K562 (cell line): ENCODE measurements around the gene AGPAT4. TPM values are rescaled to one million over a fixed set of nuclear protein-coding genes. Genes with fewer than 3 reads are reported as not detected.
A peak's percentile ranks its signal among the peaks of the same experiment; 100 is the strongest.

Experiments
- BCOR ChIP-seq: fragments of 450-650 bp; IDR thresholded peaks from 2 replicates; pipeline ENCODE4 v1.6.1; 2016
- CEBPB ChIP-seq: fragments of 450-650 bp; IDR thresholded peaks from 2 replicates; pipeline ENCODE4 v1.6.1; 2016; ENCODE audit warnings: missing genetic modification characterization, missing compliant biosample characterization
- CEBPG ChIP-seq, 3 experiments: fragments of 200-800 bp in 1 of 3; sonication (Bioruptor generic) in 1 of 3; sonication (generic) in 1 of 3; formaldehyde crosslinking in 1 of 3; IDR thresholded peaks in 2 of 3; conservative IDR thresholded peaks in 1 of 3; 2 replicates each; pipeline versions ENCODE4 v1.6.1 to v1.8.0; 2016 to 2022; ENCODE audit warnings: missing compliant biosample characterization in 2 of 3, missing genetic modification characterization in 2 of 3, mild to moderate bottlenecking in 1 of 3, missing genetic modification reagents in 1 of 3
- CHD7 ChIP-seq: fragments of 200-600 bp; sonication (generic); IDR thresholded peaks from one replicate; pipeline ENCODE4 v1.6.1; 2012; ENCODE audit warnings: mild to moderate bottlenecking, low read depth, low read length, inconsistent platforms
- ELF2 ChIP-seq: fragments of 250-450 bp; sonication (Bioruptor Pico); IDR thresholded peaks from 2 replicates; pipeline ENCODE4 v1.5.0; 2021; ENCODE audit warnings: mild to moderate bottlenecking
- EZH2 ChIP-seq: IDR thresholded peaks from 2 replicates; pipeline ENCODE4 v1.6.1; 2012; ENCODE audit warnings: low read depth, mild to moderate bottlenecking, inconsistent platforms, low read length, borderline replicate concordance
- FOXJ3 ChIP-seq: sonication (generic); formaldehyde crosslinking; IDR thresholded peaks from 2 replicates; pipeline ENCODE4 v1.4.0; 2020; ENCODE audit warnings: mild to moderate bottlenecking, missing genetic modification reagents
- NR1H2 ChIP-seq: sonication (generic); formaldehyde crosslinking; IDR thresholded peaks from 2 replicates; pipeline ENCODE4 v1.4.0; 2020; ENCODE audit warnings: mild to moderate bottlenecking, missing genetic modification reagents
- PCBP2 ChIP-seq: fragments of 200-400 bp; formaldehyde crosslinking; IDR thresholded peaks from 2 replicates; pipeline ENCODE4 v1.6.1; 2018; ENCODE audit warnings: low read length, low read depth, mild to moderate bottlenecking, moderate library complexity; ENCODE audit not compliant: poor library complexity, severe bottlenecking
- PTRF ChIP-seq: fragments of 450-650 bp; IDR thresholded peaks from 2 replicates; pipeline ENCODE4 v1.6.1; 2016; ENCODE audit warnings: mild to moderate bottlenecking, missing genetic modification characterization, missing compliant biosample characterization
- TFAM ChIP-seq: fragments of 250-450 bp; sonication (Bioruptor Pico); conservative IDR thresholded peaks from 2 replicates; pipeline ENCODE4 v1.5.0; 2021; ENCODE audit warnings: mild to moderate bottlenecking, moderate library complexity
- YY1 ChIP-seq, 3 experiments: IDR thresholded peaks; 2 replicates each; pipeline ENCODE4 v1.6.1; 2011; ENCODE audit warnings: low read length in 2 of 3, mild to moderate bottlenecking in 2 of 3, moderate library complexity in 2 of 3, borderline replicate concordance in 1 of 3, control low read depth in 1 of 3, low read depth in 1 of 3; ENCODE audit not compliant: insufficient read depth in 3 of 3, insufficient replicate concordance in 2 of 3, control insufficient read depth in 1 of 3, insufficient read length in 1 of 3; ENCODE audit errors: extremely low read depth in 1 of 3
- ZFP30 ChIP-seq: fragments of 250-450 bp; sonication (Bioruptor Pico); IDR thresholded peaks from 2 replicates; pipeline ENCODE4 v1.8.0; 2022; ENCODE audit warnings: moderate library complexity, mild to moderate bottlenecking, inconsistent platforms, borderline replicate concordance
- ZNF431 ChIP-seq: sonication (generic); formaldehyde crosslinking; IDR thresholded peaks from 2 replicates; pipeline ENCODE4 v1.8.0; 2022; ENCODE audit warnings: mild to moderate bottlenecking, missing genetic modification reagents
- ZNF436 ChIP-seq: fragments of 250-450, 450-650 bp; sonication (Bioruptor Pico); formaldehyde crosslinking; IDR thresholded peaks from 2 replicates; pipeline ENCODE4 v1.7.0; 2020; ENCODE audit warnings: mild to moderate bottlenecking
- polyA plus RNA-seq, 8 experiments: library from polyadenylated mRNA; depleted of rRNA in 4 of 8; stranded (reverse) in 5 of 8; unstranded in 3 of 8; fragments of >200 nt; fragmentation: Nextera tagmentation in 2 of 8; fragmentation: Illumina TruSeq in 1 of 8; extraction: Ambion mirVana in 2 of 8; extraction: Trizol in 1 of 8; gene quantifications; 2 replicates each; pipeline versions ENCODE4 v1.2.1 to v1.2.3, GENCODE V29; 2011 to 2014; ENCODE audit warnings: inconsistent platforms in 1 of 8, missing spikeins in 1 of 8
- total RNA-seq, 7 experiments: library from RNA; depleted of rRNA in 6 of 7; stranded (reverse); fragments of >200 nt in 6 of 7; fragmentation: Illumina TruSeq in 2 of 7; extraction: Trizol in 2 of 7; gene quantifications; 2 replicates each; pipeline versions ENCODE4 v1.2.1 to v1.2.3, GENCODE V29; 2011 to 2021; ENCODE audit warnings: low replicate concordance in 1 of 7

The AGPAT4 gene
- total and polyA plus RNA-seq, 9 of the 15 experiments (the other 6 are each of a cell fraction or from before 2014, with no cell fraction given) = 2.2 to 15.0 (median 5.7) TPM

DNA sequence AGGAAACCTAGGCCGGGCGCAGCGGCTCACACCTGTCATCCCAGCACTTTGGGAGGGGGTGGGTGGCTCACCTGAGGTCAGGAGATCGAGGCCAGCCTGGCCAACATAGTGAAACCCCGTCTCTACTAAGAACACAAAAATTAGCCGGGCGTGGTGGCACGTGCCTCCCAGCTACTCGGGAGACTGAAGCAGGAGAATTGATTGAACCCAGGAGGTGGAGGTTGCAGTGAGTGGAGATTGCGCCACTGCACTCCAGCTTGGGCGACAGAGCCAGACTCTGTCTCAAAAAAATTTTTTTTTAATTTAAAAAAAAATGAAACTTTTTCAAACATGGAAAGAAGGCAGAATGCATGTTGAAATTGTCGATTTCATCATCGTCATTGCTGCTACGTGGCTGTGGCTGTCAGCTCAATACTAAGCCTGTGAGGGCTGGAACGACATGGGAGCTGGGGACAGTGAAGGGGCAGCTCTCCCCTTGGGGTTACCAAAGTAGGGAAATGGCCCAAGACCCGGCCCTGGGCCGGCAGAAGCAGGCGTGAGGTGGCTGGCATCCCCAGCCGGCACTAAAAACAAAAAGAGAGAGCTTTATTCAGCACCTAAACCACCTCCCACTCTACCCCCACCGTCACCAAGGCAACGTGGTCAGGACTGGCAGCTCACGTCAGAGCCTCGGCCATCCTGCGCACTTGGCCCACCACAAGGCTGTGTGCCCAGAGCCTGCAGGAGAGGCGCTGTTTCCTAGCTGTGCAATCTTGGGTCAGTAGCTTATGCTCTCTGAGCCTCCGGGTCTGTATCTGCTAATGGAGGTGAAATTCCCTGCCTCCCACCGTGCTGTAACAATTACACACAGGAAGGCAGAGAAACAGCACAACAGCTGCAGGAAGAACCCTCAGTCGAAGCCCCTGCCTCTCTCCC is 30.8 kb downstream of the AGPAT4 start (continued):
- TF ChIP-seq CHD7 = no peak
- peak; percentile 70 for TF ChIP-seq BCOR
- no peak for TF ChIP-seq EZH2
- no peak for TF ChIP-seq NR1H2 (CRISPR knock-in tag)
- TF ChIP-seq ELF2 (CRISPR knock-in tag) = no peak
- peak in 1 of 3 experiments; percentile 24 for TF ChIP-seq YY1 (IDR thresholded peaks at IDR 0.05; ENCODE audit: borderline replicate concordance in 1 of 3, control insufficient read depth in 1 of 3, extremely low read depth in 1 of 3, insufficient read depth in 3 of 3, insufficient read length in 1 of 3, insufficient replicate concordance in 2 of 3, low read depth in 1 of 3, low read length in 2 of 3)
- TF ChIP-seq CEBPG (CRISPR knock-in tag; IDR thresholded peaks at IDR 0.05) = no peak
- TF ChIP-seq CEBPG (tag; conservative IDR thresholded peaks at IDR 0.05 in 1 of 2, IDR thresholded peaks at IDR 0.05 in 1 of 2) = peak in 1 of 2 experiments; percentile 59; a peak in 1 of 4 replicates
- TF ChIP-seq PCBP2 = no peak
- peak; percentile 76 for TF ChIP-seq CEBPB (tag)
- no peak for TF ChIP-seq ZNF431 (CRISPR knock-in tag)
- no peak for TF ChIP-seq TFAM
- TF ChIP-seq ZNF436 (CRISPR knock-in tag) = no peak
- no peak for TF ChIP-seq PTRF (tag)
- TF ChIP-seq FOXJ3 = no peak
- no peak for TF ChIP-seq ZFP30 (CRISPR knock-in tag)
